BJ (cell line): ENCODE measurements around the gene MAML2. TPM values are rescaled to one million over a fixed set of nuclear protein-coding genes. Genes with fewer than 3 reads are reported as not detected.

Source experiments
- CTCF ChIA-PET: fragments of 350-600 bp; formaldehyde crosslinking; extraction: SDS; loops from one replicate; lab custom pipeline; 2021; ENCODE audit warnings: antibody characterized with exemption, inconsistent platforms; lab: Yijun Ruan, JAX
- POLR2A ChIA-PET: fragments of 300-600 bp; sonication (Branson Sonifier 250); formaldehyde crosslinking; extraction: SDS; loops from one replicate; lab custom pipeline; 2021; ENCODE audit warnings: antibody characterized with exemption; lab: Charles Lee
- DNase-seq: peaks from one replicate; pipeline ENCODE4 v3.0.0-alpha.2; 2011; ENCODE audit warnings: low read depth
- H3K27me3 ChIP-seq: 2 replicates; pipeline ENCODE4 v1.6.0; 2011; ENCODE audit warnings: low read length; ENCODE audit not compliant: control insufficient read depth, insufficient read depth
- H3K36me3 ChIP-seq: 2 replicates; pipeline ENCODE4 v1.5.1; 2011; ENCODE audit warnings: low read length; ENCODE audit not compliant: control insufficient read depth, insufficient read depth
- H3K4me3 ChIP-seq: 2 replicates; pipeline ENCODE4 v1.5.1; 2011; ENCODE audit warnings: low read depth, mild to moderate bottlenecking, control low read depth, low read length
- CTCF ChIP-seq: IDR thresholded peaks from 2 replicates; pipeline ENCODE4 v1.5.1; 2011; ENCODE audit warnings: low read depth, mild to moderate bottlenecking, control low read depth, inconsistent platforms, low read length, moderate library complexity; ENCODE audit not compliant: insufficient read depth
- polyA plus RNA-seq: library from polyadenylated mRNA; depleted of rRNA; stranded (reverse); fragments of >200 nt; gene quantifications from 2 replicates; pipeline ENCODE4 v1.2.3, GENCODE V29; 2011

Gene MAML2
- polyA plus RNA-seq, 1 experiment = 22.0 TPM

- CTCF ChIA-PET = interaction anchor here (0.8 kb wide), 1 partner anchor 41 kb away, joined by 3 read pairs; no protein-coding TSS in a partner anchor
- no peak overlapping the region for H3K4me3 ChIP-seq
- no peaks in the 10 kb centered on the region for H3K27me3 ChIP-seq
- POLR2A ChIA-PET = no interaction called here
- DNase-seq = no peak
- H3K36me3 ChIP-seq = 0 out of 2 replicates have a peak, but pooled peaks cover 1% of the 10 kb centered on the region
- TF ChIP-seq CTCF = no peak
Measured at GRCh38 chr11:96294289-96294688, 48.7 kb downstream of the MAML2 start.

- no peak for TF ChIP-seq CTCF
- no peaks in the 10 kb centered on the region for H3K27me3 ChIP-seq
- H3K36me3 ChIP-seq = no peaks in the 10 kb centered on the region
- POLR2A ChIA-PET = no interaction called here
- CTCF ChIA-PET = interaction anchor here (0.8 kb wide), 1 partner anchor 191 kb away, joined by 6 read pairs; no protein-coding TSS in a partner anchor
- no peak overlapping the region for H3K4me3 ChIP-seq
- no peak for DNase-seq
Measured at GRCh38 chr11:96293598-96294021, 49.4 kb downstream of the MAML2 start.

GRCh38 chr11:96293109-96293508, 49.9 kb downstream of the MAML2 start:
- no peak for DNase-seq
- Histone ChIP-seq H3K36me3 (no peaks in the 10 kb centered on the region), H3K27me3 (no peaks in the 10 kb centered on the region), H3K4me3 (no peak overlapping the region)
- ChIA-PET POLR2A (no interaction called here), CTCF (interaction anchor here (0.7 to 0.8 kb wide), 2 partner anchors 47 to 191 kb away, joined by 3 to 6 read pairs; no protein-coding TSS in a partner anchor)
- no peak for TF ChIP-seq CTCF

GRCh38 chr11:96292291-96293010, 50.5 kb downstream of the MAML2 start:
- H3K36me3 ChIP-seq = no peaks in the 10 kb centered on the region
- no peak overlapping the region for H3K4me3 ChIP-seq
- ChIA-PET CTCF (interaction anchor here (0.7 to 0.8 kb wide), 3 partner anchors 43 to 190 kb away, joined by 3 to 6 read pairs (median 3); no protein-coding TSS in a partner anchor), POLR2A (no interaction called here)
- no peak for TF ChIP-seq CTCF
- H3K27me3 ChIP-seq = no peaks in the 10 kb centered on the region
- DNase-seq = no peak

GRCh38 chr11:96290631-96291030, 52.4 kb downstream of the MAML2 start:
- Histone ChIP-seq H3K36me3 (no peaks in the 10 kb centered on the region), H3K27me3 (no peaks in the 10 kb centered on the region), H3K4me3 (no peak overlapping the region)
- POLR2A ChIA-PET = no interaction called here
- no peak for TF ChIP-seq CTCF
- DNase-seq = no peak
- CTCF ChIA-PET = no interaction called here
